H9 (cell line): ENCODE data around the gene ACCSL. TPM values are rescaled to one million over a fixed set of nuclear protein-coding genes. Genes with fewer than 3 reads are reported as not detected.
A peak's percentile ranks its signal among the peaks of the same experiment; 100 is the strongest.

Source experiments
- DNase-seq: peaks from one replicate; pipeline ENCODE4 v3.0.0-alpha.2; 2017
- H2AFZ ChIP-seq: one replicate; pipeline ENCODE4 v1.6.1; 2013; ENCODE audit warnings: mild to moderate bottlenecking, low read length, control low read depth, moderate library complexity
- H2AK5ac ChIP-seq: 2 replicates; pipeline ENCODE4 v1.6.1; 2013; ENCODE audit warnings: low read length, control low read depth, mixed read lengths; ENCODE audit not compliant: insufficient read length
- H2BK120ac ChIP-seq: one replicate; pipeline ENCODE4 v1.6.1; 2013; ENCODE audit warnings: low read depth, mild to moderate bottlenecking, low read length, control low read depth, inconsistent platforms; ENCODE audit not compliant: poor library complexity, severe bottlenecking
- H2BK12ac ChIP-seq: 2 replicates; pipeline ENCODE4 v1.6.1; 2013; ENCODE audit warnings: low read length, control low read depth, mixed read lengths, low read depth; ENCODE audit not compliant: insufficient read length
- H2BK15ac ChIP-seq: 2 replicates; pipeline ENCODE4 v1.6.1; 2013; ENCODE audit warnings: low read depth, low read length, control low read depth
- H2BK20ac ChIP-seq: one replicate; pipeline ENCODE4 v1.6.1; 2013; ENCODE audit warnings: low read depth, mild to moderate bottlenecking, low read length, control low read depth, inconsistent platforms; ENCODE audit not compliant: poor library complexity, severe bottlenecking
- H2BK5ac ChIP-seq: 2 replicates; pipeline ENCODE4 v1.6.1; 2013; ENCODE audit warnings: low read length, control low read depth, mixed read lengths; ENCODE audit not compliant: insufficient read length
- H3K14ac ChIP-seq: 2 replicates; pipeline ENCODE4 v1.6.1; 2013; ENCODE audit warnings: low read length, control low read depth; ENCODE audit not compliant: insufficient read depth
- H3K18ac ChIP-seq: 2 replicates; pipeline ENCODE4 v1.6.1; 2013; ENCODE audit warnings: low read depth, mild to moderate bottlenecking, mixed read lengths, low read length, control low read depth; ENCODE audit not compliant: insufficient read length
- H3K23ac ChIP-seq: 2 replicates; pipeline ENCODE4 v1.6.1; 2013; ENCODE audit warnings: low read length, control low read depth, mixed read lengths, low read depth; ENCODE audit not compliant: insufficient read length
- H3K23me2 ChIP-seq: 2 replicates; pipeline ENCODE4 v1.6.1; 2013; ENCODE audit warnings: low read depth, mild to moderate bottlenecking, mixed read lengths, low read length, control low read depth; ENCODE audit not compliant: insufficient read length, poor library complexity, severe bottlenecking
- H3K27ac ChIP-seq: 2 replicates; pipeline ENCODE4 v1.5.1; 2013; ENCODE audit warnings: low read length, control low read depth, mixed read lengths, low read depth; ENCODE audit not compliant: insufficient read length
- H3K27me3 ChIP-seq: 2 replicates; pipeline ENCODE4 v1.6.1; 2013; ENCODE audit warnings: low read length, control low read depth, inconsistent platforms; ENCODE audit not compliant: insufficient read depth
- H3K4ac ChIP-seq: 2 replicates; pipeline ENCODE4 v1.6.1; 2013; ENCODE audit warnings: low read depth, mild to moderate bottlenecking, control low read depth, inconsistent platforms, low read length, moderate library complexity
- H3K4me1 ChIP-seq: 2 replicates; pipeline ENCODE4 v1.6.1; 2013; ENCODE audit warnings: low read length, control low read depth, inconsistent platforms; ENCODE audit not compliant: insufficient read depth
- H3K4me2 ChIP-seq: 2 replicates; pipeline ENCODE4 v1.6.1; 2013; ENCODE audit warnings: low read length, control low read depth, mixed read lengths; ENCODE audit not compliant: insufficient read length, insufficient read depth
- H3K56ac ChIP-seq: 2 replicates; pipeline ENCODE4 v1.6.1; 2013; ENCODE audit warnings: low read depth, mild to moderate bottlenecking, mixed read lengths, low read length, control low read depth; ENCODE audit not compliant: insufficient read length
- H3K79me1 ChIP-seq: 2 replicates; pipeline ENCODE4 v1.6.1; 2013; ENCODE audit warnings: low read depth, mild to moderate bottlenecking, moderate library complexity, low read length, control low read depth, inconsistent platforms; ENCODE audit not compliant: insufficient read depth, poor library complexity, severe bottlenecking
- H3K79me2 ChIP-seq: 2 replicates; pipeline ENCODE4 v1.6.1; 2013; ENCODE audit warnings: low read length, control low read depth, inconsistent platforms; ENCODE audit not compliant: insufficient read depth
- H3K9ac ChIP-seq: 2 replicates; pipeline ENCODE4 v1.6.1; 2013; ENCODE audit warnings: low read length, control low read depth, mixed read lengths; ENCODE audit not compliant: insufficient read length; ENCODE audit errors: extremely low read depth
- H3K9me3 ChIP-seq: one replicate; pipeline ENCODE4 v1.6.1; 2013; ENCODE audit warnings: low read depth, low read length, inconsistent platforms; ENCODE audit not compliant: control insufficient read depth
- H3T11ph ChIP-seq: one replicate; pipeline ENCODE4 v1.6.1; 2013; ENCODE audit warnings: mild to moderate bottlenecking, low read length, control low read depth, inconsistent platforms
- H4K20me1 ChIP-seq: one replicate; pipeline ENCODE4 v1.6.1; 2013; ENCODE audit not compliant: control insufficient read depth, insufficient read length, insufficient read depth
- H4K5ac ChIP-seq: 2 replicates; pipeline ENCODE4 v1.6.1; 2013; ENCODE audit warnings: low read depth, mild to moderate bottlenecking, mixed read lengths, low read length, control low read depth; ENCODE audit not compliant: insufficient read length
- H4K8ac ChIP-seq: replicated peaks from 2 replicates; pipeline ENCODE4 v1.6.1; 2013; ENCODE audit warnings: low read length, control low read depth, mixed read lengths, low read depth; ENCODE audit not compliant: insufficient read length
- H4K91ac ChIP-seq: 2 replicates; pipeline ENCODE4 v1.6.1; 2013; ENCODE audit warnings: low read depth, mild to moderate bottlenecking, moderate library complexity, mixed read lengths, low read length, control low read depth; ENCODE audit not compliant: insufficient read length
- H3K27ac Mint-ChIP-seq, 3 experiments: 2 replicates in 2 of 3; 3 replicates in 1 of 3; pipeline ENCODE4 v1.8.0; 2020 to 2021; ENCODE audit warnings: mixed read lengths in 3 of 3, mild to moderate bottlenecking in 1 of 3, moderate library complexity in 1 of 3
- H3K27me3 Mint-ChIP-seq: 2 replicates; pipeline ENCODE4 v1.8.0; 2021; ENCODE audit warnings: low read depth, mild to moderate bottlenecking, moderate library complexity, mixed read lengths
- H3K36me3 Mint-ChIP-seq, 3 experiments: 2 replicates in 2 of 3; 3 replicates in 1 of 3; pipeline ENCODE4 v1.8.0; 2020 to 2021; ENCODE audit warnings: low read depth in 3 of 3, mixed read lengths in 3 of 3; ENCODE audit not compliant: insufficient read depth in 1 of 3
- H3K4me1 Mint-ChIP-seq, 2 experiments: 2 replicates each; pipeline ENCODE4 v1.8.0; 2020; ENCODE audit warnings: mixed read lengths in 2 of 2
- H3K4me3 Mint-ChIP-seq, 2 experiments: 2 replicates in 1 of 2; 3 replicates in 1 of 2; pipeline ENCODE4 v1.8.0; 2020 to 2021; ENCODE audit warnings: mild to moderate bottlenecking in 2 of 2, mixed read lengths in 2 of 2, moderate library complexity in 1 of 2
- H3K9me3 Mint-ChIP-seq, 2 experiments: 2 replicates in 1 of 2; 3 replicates in 1 of 2; pipeline ENCODE4 v1.8.0; 2020; ENCODE audit warnings: mild to moderate bottlenecking in 2 of 2, mixed read lengths in 2 of 2, moderate library complexity in 1 of 2
- CTCF ChIP-seq: fragments of 200-600 bp; sonication (generic); conservative IDR thresholded peaks from 3 replicates; pipeline ENCODE4 v1.8.0; 2021; ENCODE audit warnings: antibody characterized with exemption, mild to moderate bottlenecking
- WGBS: extraction: QIAGEN DNeasy Blood & Tissue Kit; methylation state at CpG from one replicate; pipeline ENCODE4 v1.1.7; 2013; ENCODE audit warnings: missing lambda C conversion rate, low lambda C conversion rate, mixed read lengths; ENCODE audit not compliant: insufficient read length; ENCODE audit errors: extremely low coverage; 5-methylcytosine and 5-hydroxymethylcytosine counted together
- total RNA-seq: library from RNA; stranded (reverse); gene quantifications from 2 replicates; pipeline ENCODE4 v1.2.1, GENCODE V29; 2021

Gene ACCSL
- total RNA-seq, 1 experiment from 2014 or later, result not detected

- Histone ChIP-seq H2BK120ac (no peak overlapping the region), H3K79me2 (no peaks in the 10 kb centered on the region), H2BK5ac (no peak overlapping the region), H2BK20ac (no peak overlapping the region), H3K23ac (no peak overlapping the region), H4K8ac (no peak overlapping the region), H2AK5ac (no peak overlapping the region), H4K5ac (no peak overlapping the region), H2BK12ac (no peak overlapping the region), H3K79me1 (no peaks in the 10 kb centered on the region), H3K18ac (no peak overlapping the region), H3T11ph (no peak overlapping the region), H3K56ac (no peak overlapping the region), H3K14ac (no peak overlapping the region), H3K4me2 (no peak overlapping the region), H3K9me3 (no peaks in the 10 kb centered on the region), H3K4ac (no peak overlapping the region), H3K23me2 (no peaks in the 10 kb centered on the region), H3K9ac (no peak overlapping the region), H3K27me3 (no peaks in the 10 kb centered on the region), H3K4me1 (no peaks in the 10 kb centered on the region; the same call in 1 of the 2 replicates), H2BK15ac (no peak overlapping the region), H4K91ac (no peak overlapping the region), H3K27ac (no peak overlapping the region), H2AFZ (no peak overlapping the region), H4K20me1 (no peaks in the 10 kb centered on the region)
- H3K27ac Mint-ChIP-seq, result 0 out of 7 replicates have a peak overlapping the region, but pooled peaks of 1 of the 3 experiments have one; percentile 31
- TF ChIP-seq CTCF, result no peak
- peak; percentile 14 for DNase-seq
- H3K4me3 Mint-ChIP-seq, result no peak overlapping the region
- H3K36me3 Mint-ChIP-seq, result no peaks in the 10 kb centered on the region
- WGBS, result no CpG with 5 or more reads among the region's 11 CpGs
- H3K27me3 Mint-ChIP-seq, result peaks cover 12% of the 10 kb centered on the region
- H3K9me3 Mint-ChIP-seq, result no peaks in the 10 kb centered on the region
- H3K4me1 Mint-ChIP-seq, result peaks cover 13 to 19% of the 10 kb centered on the region in 2 experiments
These were observed 40.8 kb upstream of the ACCSL start for GRCh38 chr11:44006917-44007361.
